Peyer's patch (tissue), 4 donors: ENCODE measurements around the gene TIMP2. TPM values are rescaled to one million over a fixed set of nuclear protein-coding genes. Genes with fewer than 3 reads are reported as not detected.
"Not testable (repeated sequence)": the region's sequence is repeated elsewhere in the genome, so short reads cannot be mapped to it uniquely, and the experiment has no call there.

Experiments used
- DNase-seq, 3 donors: peaks; one replicate each; pipeline ENCODE4 v3.0.0-alpha.2; 2017 to 2019
- H3K27ac ChIP-seq, 4 donors: fragments of 200-600 bp; sonication (generic); one replicate each; pipeline ENCODE4 v1.5.1; 2016 to 2019
- H3K27me3 ChIP-seq, 2 donors: fragments of 200-600 bp; sonication (generic); one replicate each; pipeline ENCODE4 v1.5.1; 2019
- H3K36me3 ChIP-seq, 3 donors: fragments of 200-600 bp; sonication (generic); one replicate each; pipeline ENCODE4 v1.5.1; 2016 to 2019
- H3K4me1 ChIP-seq, 4 donors: fragments of 200-600 bp; sonication (generic); one replicate each; pipeline ENCODE4 v1.5.1; 2016 to 2019
- H3K4me3 ChIP-seq, 4 donors: fragments of 200-600 bp; sonication (generic); 1 replicate in 3 of 4; 2 replicates in 1 of 4; pipeline ENCODE4 v1.5.1; 2016 to 2019; ENCODE audit warnings: mild to moderate bottlenecking in 1 of 4
- H3K9me3 ChIP-seq, 4 donors: fragments of 200-600 bp; sonication (generic); one replicate each; pipeline ENCODE4 v1.5.1; 2016 to 2019; ENCODE audit warnings: mild to moderate bottlenecking in 1 of 4
- POLR2A ChIP-seq, 2 donors: fragments of 450-650 bp; IDR thresholded peaks; one replicate each; pipeline ENCODE4 v1.5.1; 2017; ENCODE audit warnings: antibody characterized with exemption in 2 of 2, mild to moderate bottlenecking in 2 of 2, moderate library complexity in 2 of 2
- total RNA-seq, 4 donors: library from RNA; depleted of rRNA; stranded (reverse); fragments of >200 nt; gene quantifications; one replicate each; pipeline ENCODE4 v1.1.0, GENCODE V29; 2016
- TF ChIP-seq, protein P1 (sequence below), 6 experiments: fragments of 450-650 bp in 4 of 6; fragments of 200-600 bp in 2 of 6; sonication (generic) in 1 of 6; IDR thresholded peaks; one replicate each; pipeline ENCODE4 v1.5.1; 2017 to 2019; ENCODE audit warnings: antibody characterized with exemption in 6 of 6, mild to moderate bottlenecking in 3 of 6, moderate library complexity in 1 of 6

TIMP2 gene
- total RNA-seq, 4 donors from 2014 or later, result 27.2 to 73.2 (median 45.0) TPM

DNA sequence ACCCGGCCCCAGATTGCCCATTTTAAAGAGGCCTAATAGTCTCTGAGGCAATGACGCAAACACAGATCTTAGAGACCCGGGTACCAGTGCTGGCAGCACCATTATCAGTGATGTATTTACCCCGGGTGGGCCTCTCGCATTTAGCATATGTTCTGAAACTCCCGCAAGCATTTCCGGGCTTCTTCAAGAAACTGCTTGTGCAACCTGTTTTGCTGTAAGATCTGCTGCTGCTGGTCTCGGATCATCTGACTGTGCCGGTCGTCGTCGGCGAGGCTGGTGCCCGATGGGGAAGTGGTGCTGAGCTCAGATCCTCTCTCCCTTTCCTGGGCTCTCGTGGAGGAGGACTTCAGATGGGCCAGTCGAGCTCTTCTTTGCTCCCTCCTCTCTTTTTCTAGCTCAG is 34.7 kb downstream of the TIMP2 start:
- H3K4me1 ChIP-seq, result peaks cover 0 to 34% (median 10%) of the 10 kb centered on the region in 4 donors

DNA sequence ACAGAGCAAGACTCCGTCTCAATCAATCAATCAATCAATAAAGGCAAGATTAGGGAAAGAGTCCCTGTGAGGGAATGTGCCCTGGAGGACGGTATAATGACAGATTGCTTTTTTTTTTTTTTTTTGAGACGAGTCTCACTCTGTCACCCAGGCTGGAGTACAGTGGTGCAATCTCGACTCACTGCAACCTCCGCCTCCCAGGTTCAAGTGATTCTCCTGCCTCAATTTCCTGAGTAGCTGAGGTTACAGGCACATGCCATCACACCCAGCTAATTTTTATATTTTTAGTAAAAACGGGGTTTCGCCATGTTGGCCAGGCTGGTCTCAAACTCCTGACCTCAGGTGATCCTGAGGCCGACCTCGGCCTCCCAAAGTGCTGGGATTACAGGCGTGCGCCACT is 35.1 kb downstream of the TIMP2 start:
- H3K9me3 ChIP-seq, H3K36me3 ChIP-seq, H3K27me3 ChIP-seq, DNase-seq, H3K4me3 ChIP-seq: not testable (repeated sequence)
- H3K4me1 ChIP-seq, result peaks cover 0 to 34% (median 10%) of the 10 kb centered on the region in 4 donors
- H3K27ac ChIP-seq, result peak overlapping the region; percentile 10 to 79 (median 64)

More for the DNA sequence above, 34.7 kb downstream of the TIMP2 start:
- no peak overlapping the region for H3K4me3 ChIP-seq
- no peaks in the 10 kb centered on the region for H3K36me3 ChIP-seq
- TF ChIP-seq, protein P1, sequence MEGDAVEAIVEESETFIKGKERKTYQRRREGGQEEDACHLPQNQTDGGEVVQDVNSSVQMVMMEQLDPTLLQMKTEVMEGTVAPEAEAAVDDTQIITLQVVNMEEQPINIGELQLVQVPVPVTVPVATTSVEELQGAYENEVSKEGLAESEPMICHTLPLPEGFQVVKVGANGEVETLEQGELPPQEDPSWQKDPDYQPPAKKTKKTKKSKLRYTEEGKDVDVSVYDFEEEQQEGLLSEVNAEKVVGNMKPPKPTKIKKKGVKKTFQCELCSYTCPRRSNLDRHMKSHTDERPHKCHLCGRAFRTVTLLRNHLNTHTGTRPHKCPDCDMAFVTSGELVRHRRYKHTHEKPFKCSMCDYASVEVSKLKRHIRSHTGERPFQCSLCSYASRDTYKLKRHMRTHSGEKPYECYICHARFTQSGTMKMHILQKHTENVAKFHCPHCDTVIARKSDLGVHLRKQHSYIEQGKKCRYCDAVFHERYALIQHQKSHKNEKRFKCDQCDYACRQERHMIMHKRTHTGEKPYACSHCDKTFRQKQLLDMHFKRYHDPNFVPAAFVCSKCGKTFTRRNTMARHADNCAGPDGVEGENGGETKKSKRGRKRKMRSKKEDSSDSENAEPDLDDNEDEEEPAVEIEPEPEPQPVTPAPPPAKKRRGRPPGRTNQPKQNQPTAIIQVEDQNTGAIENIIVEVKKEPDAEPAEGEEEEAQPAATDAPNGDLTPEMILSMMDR (IDR thresholded peaks at IDR 0.05), result no peak
- TF ChIP-seq POLR2A (IDR thresholded peaks at IDR 0.05), result no peak
- peak overlapping the region; percentile 40 to 79 (median 64) for H3K27ac ChIP-seq
- no peaks in the 10 kb centered on the region for H3K27me3 ChIP-seq
- DNase-seq, result peak in 2 of 3 donors; percentile 85 to 88
- no peaks in the 10 kb centered on the region for H3K9me3 ChIP-seq

DNA sequence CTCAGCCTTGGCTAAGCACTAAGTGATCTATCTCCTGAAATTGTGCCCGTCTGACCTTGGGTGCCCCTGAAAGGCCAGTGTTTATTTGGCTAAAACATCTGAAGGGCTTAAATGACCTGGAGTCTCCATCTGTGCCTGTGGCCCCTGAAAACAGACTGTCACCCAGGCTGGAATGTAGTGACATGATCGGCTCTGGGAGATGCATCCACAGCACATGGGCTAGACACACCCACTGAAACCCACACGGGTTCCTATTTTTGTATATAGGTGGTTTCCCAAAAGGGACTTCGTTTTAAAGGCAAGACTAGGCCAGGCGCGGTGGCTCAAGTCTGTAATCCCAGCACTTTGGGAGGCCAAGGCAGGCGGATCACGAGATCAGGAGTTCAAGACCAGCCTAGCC is 35.7 kb downstream of the TIMP2 start:
- H3K27me3 ChIP-seq, result no peaks in the 10 kb centered on the region
- DNase-seq, result peak in 2 of 3 donors; percentile 64 to 71
- peaks cover 0 to 37% (median 10%) of the 10 kb centered on the region in 4 donors for H3K4me1 ChIP-seq
- H3K9me3 ChIP-seq, result no peaks in the 10 kb centered on the region
- H3K27ac ChIP-seq, result peak overlapping the region in 3 of 4 donors; percentile 10 to 79 (median 67)
- H3K36me3 ChIP-seq, result no peaks in the 10 kb centered on the region
- peak overlapping the region in 1 of 4 donors; percentile 4 for H3K4me3 ChIP-seq
- TF ChIP-seq, protein P1 (IDR thresholded peaks at IDR 0.05), result no peak
- no peak for TF ChIP-seq POLR2A (IDR thresholded peaks at IDR 0.05)

DNA sequence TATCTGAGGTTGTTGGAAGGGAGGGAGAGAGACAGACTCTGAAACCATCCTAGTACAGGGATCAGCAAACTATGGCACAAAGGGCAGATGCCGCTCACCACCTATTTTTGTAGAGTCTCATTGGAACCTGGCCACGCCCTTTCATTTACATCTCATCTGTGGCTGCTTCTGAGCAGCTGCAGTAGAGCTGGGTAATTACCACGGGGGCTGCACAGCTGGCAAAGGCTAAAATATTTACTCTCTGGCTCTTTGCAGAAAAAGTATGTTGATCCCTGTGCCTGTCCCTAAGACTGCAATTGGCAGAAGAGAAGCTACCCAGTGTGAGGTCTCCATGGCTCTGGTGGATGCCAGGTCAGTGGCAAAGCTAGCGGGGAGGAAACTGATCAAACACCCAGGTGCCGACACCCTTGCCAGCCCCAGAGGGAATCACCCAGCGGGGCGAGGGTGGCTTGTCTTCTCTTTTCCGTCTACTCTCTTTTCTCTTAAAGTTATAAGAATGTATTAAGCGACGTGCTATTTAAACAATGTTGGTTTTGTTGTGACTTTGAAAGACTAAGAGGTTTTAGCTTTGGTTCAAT is 36.2 kb downstream of the TIMP2 start:
- no peaks in the 10 kb centered on the region for H3K36me3 ChIP-seq
- DNase-seq, result peak in 1 of 3 donors; percentile 51
- TF ChIP-seq, protein P1 (IDR thresholded peaks at IDR 0.05), result no peak
- no peak for TF ChIP-seq POLR2A (IDR thresholded peaks at IDR 0.05)
- H3K27ac ChIP-seq, result peak overlapping the region in 3 of 4 donors; percentile 30 to 79 (median 67)
- peaks cover 0 to 41% (median 10%) of the 10 kb centered on the region in 4 donors for H3K4me1 ChIP-seq
- H3K9me3 ChIP-seq, result no peaks in the 10 kb centered on the region
- no peaks in the 10 kb centered on the region for H3K27me3 ChIP-seq
- peak overlapping the region in 1 of 4 donors; percentile 4 for H3K4me3 ChIP-seq

DNA sequence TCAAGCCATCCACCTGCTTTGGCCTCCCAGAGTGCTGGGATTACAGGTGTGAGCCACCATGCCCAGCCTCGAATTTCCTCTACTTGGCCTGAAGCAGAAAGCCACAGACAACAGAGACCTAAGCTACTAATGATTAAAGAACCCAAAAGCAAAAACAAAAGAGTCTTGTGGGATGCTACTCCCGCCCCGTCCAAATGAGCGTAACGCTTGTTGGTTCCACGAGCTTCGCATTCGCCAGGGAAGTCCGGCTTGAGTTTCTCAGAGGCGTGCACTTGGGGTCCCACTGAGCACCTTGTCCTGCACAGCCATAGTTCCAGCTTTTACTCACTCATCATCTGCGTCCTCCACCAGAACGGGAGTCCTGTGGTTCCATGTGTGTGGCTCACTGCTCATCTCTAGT is 38.2 kb downstream of the TIMP2 start:
- no peak overlapping the region for H3K27ac ChIP-seq
- TF ChIP-seq, protein P1 (IDR thresholded peaks at IDR 0.05), result no peak
- TF ChIP-seq POLR2A (IDR thresholded peaks at IDR 0.05), result no peak
- no peak overlapping the region for H3K4me3 ChIP-seq
- no peaks in the 10 kb centered on the region for H3K36me3 ChIP-seq
- H3K9me3 ChIP-seq, result no peaks in the 10 kb centered on the region
- no peaks in the 10 kb centered on the region for H3K27me3 ChIP-seq
- peaks cover 0 to 54% (median 7%) of the 10 kb centered on the region in 4 donors for H3K4me1 ChIP-seq
- no peak for DNase-seq

DNA sequence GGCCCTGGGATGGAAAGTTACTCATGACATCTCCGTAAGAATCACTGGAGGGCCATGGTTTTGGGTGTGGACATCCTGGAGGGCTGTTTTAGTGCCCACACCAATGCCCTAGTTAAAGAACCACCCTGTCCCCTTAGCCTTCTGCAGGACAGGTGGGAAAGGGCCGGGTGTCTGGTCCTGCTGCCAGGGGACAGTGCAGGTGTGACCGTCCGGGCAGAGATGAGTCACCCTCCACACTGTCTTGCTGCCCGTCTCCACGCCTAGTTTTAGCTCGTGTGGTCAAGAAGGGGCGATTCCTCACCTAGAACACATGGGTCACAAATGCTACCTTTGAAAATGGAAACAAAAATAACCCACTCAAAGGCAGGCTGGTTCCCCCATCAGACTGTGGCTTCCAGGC is 39.2 kb downstream of the TIMP2 start:
- peak in 1 of 3 donors; percentile 55 for DNase-seq
- H3K4me3 ChIP-seq, result no peak overlapping the region
- H3K27me3 ChIP-seq, result no peaks in the 10 kb centered on the region
- peaks cover 0 to 45% (median 5%) of the 10 kb centered on the region in 4 donors for H3K4me1 ChIP-seq
- TF ChIP-seq, protein P1 (IDR thresholded peaks at IDR 0.05), result no peak
- TF ChIP-seq POLR2A (IDR thresholded peaks at IDR 0.05), result no peak
- no peaks in the 10 kb centered on the region for H3K9me3 ChIP-seq
- peak overlapping the region in 3 of 4 donors; percentile 10 to 87 (median 19) for H3K27ac ChIP-seq
- no peaks in the 10 kb centered on the region for H3K36me3 ChIP-seq
